ENCODE data around the gene WDR27.

GRCh38 chr6:169587975-169588374, 113.9 kb downstream of the WDR27 start:
- TF ChIP-seq CTCF (IDR thresholded peaks at IDR 0.05) (no peak), POLR2A (IDR thresholded peaks at IDR 0.05) (no peak), EP300 (IDR thresholded peaks at IDR 0.05) (no peak), POLR2AphosphoS5 (IDR thresholded peaks at IDR 0.05) (no peak)
